IMR-90 (cell line): ENCODE data around the gene C3orf22. TPM values are rescaled to one million over a fixed set of nuclear protein-coding genes. Genes with fewer than 3 reads are reported as not detected.

Experiments
- ATAC-seq: fragments of 200-7000 bp; cut with Tn5 transposase; 2 replicates; pipeline ENCODE4 v1.9.1; 2020; ENCODE audit warnings: low read depth, mild to moderate bottlenecking, moderate library complexity
- BruUV-seq: library from RNA; stranded (reverse); fragments of 400-500 nt; replicated peaks from 2 replicates; lab custom pipeline; 2021; lab: Mats Ljungman, UMichigan
- CTCF ChIA-PET: fragments of 300-600 bp; formaldehyde crosslinking; extraction: SDS; loops from one replicate; lab custom pipeline; 2021; ENCODE audit warnings: antibody characterized with exemption; lab: Yijun Ruan, JAX
- POLR2A ChIA-PET: fragments of 300-600 bp; sonication (Branson Sonifier 250); formaldehyde crosslinking; loops from one replicate; lab custom pipeline; 2022; ENCODE audit warnings: antibody characterized with exemption; ENCODE audit not compliant: unreplicated experiment; lab: Charles Lee
- DNase-seq: peaks from one replicate; pipeline ENCODE4 v3.0.0; 2013
- H2AFZ ChIP-seq: replicated peaks from 2 replicates; pipeline ENCODE3; 2013; ENCODE audit warnings: low read length, mild to moderate bottlenecking; ENCODE audit not compliant: poor library complexity
- H2AK5ac ChIP-seq: 2 replicates; pipeline ENCODE4 v1.6.1; 2013; ENCODE audit warnings: low read depth, low read length, inconsistent platforms
- H2AK9ac ChIP-seq: replicated peaks from 2 replicates; pipeline ENCODE3; 2013; ENCODE audit warnings: mild to moderate bottlenecking, low read depth, low read length, moderate library complexity; ENCODE audit not compliant: poor library complexity
- H2BK120ac ChIP-seq: 2 replicates; pipeline ENCODE4 v1.6.1; 2013; ENCODE audit warnings: low read depth, low read length, inconsistent platforms
- H2BK15ac ChIP-seq: 3 replicates; pipeline ENCODE4 v1.6.1; 2013; ENCODE audit warnings: low read depth, low read length, inconsistent platforms
- H2BK20ac ChIP-seq: 2 replicates; pipeline ENCODE4 v1.6.1; 2013; ENCODE audit warnings: low read depth, mild to moderate bottlenecking, inconsistent platforms, low read length, moderate library complexity
- H2BK5ac ChIP-seq: 2 replicates; pipeline ENCODE4 v1.6.1; 2013; ENCODE audit warnings: mild to moderate bottlenecking, low read depth, low read length, inconsistent platforms; ENCODE audit not compliant: poor library complexity, severe bottlenecking
- H3K14ac ChIP-seq: replicated peaks from 2 replicates; pipeline ENCODE4 v1.6.1; 2013; ENCODE audit warnings: low read depth, low read length, inconsistent platforms
- H3K18ac ChIP-seq: 2 replicates; pipeline ENCODE4 v1.6.1; 2013; ENCODE audit warnings: low read depth, low read length, control low read depth
- H3K23ac ChIP-seq: 2 replicates; pipeline ENCODE4 v1.6.1; 2013; ENCODE audit warnings: low read depth, low read length, inconsistent platforms
- H3K27ac ChIP-seq: 2 replicates; pipeline ENCODE4 v1.5.1; 2013; ENCODE audit warnings: mild to moderate bottlenecking, control low read depth, low read length; ENCODE audit not compliant: insufficient read depth
- H3K27me3 ChIP-seq: 2 replicates; pipeline ENCODE4 v1.6.1; 2013; ENCODE audit warnings: low read length; ENCODE audit not compliant: control insufficient read depth, insufficient read depth
- H3K36me3 ChIP-seq: 2 replicates; pipeline ENCODE4 v1.6.1; 2013; ENCODE audit warnings: low read length, mixed read lengths; ENCODE audit not compliant: control insufficient read depth, insufficient read depth
- H3K4ac ChIP-seq: 2 replicates; pipeline ENCODE4 v1.6.1; 2013; ENCODE audit warnings: low read depth, low read length, inconsistent platforms
- H3K4me1 ChIP-seq: 2 replicates; pipeline ENCODE4 v1.6.1; 2013; ENCODE audit warnings: low read length, mixed read lengths; ENCODE audit not compliant: control insufficient read depth, insufficient read depth
- H3K4me2 ChIP-seq: 2 replicates; pipeline ENCODE4 v1.6.1; 2013; ENCODE audit warnings: low read depth, mild to moderate bottlenecking, control low read depth, low read length, moderate library complexity
- H3K4me3 ChIP-seq: 2 replicates; pipeline ENCODE4 v1.5.1; 2013; ENCODE audit warnings: low read depth, mild to moderate bottlenecking, control low read depth, low read length, moderate library complexity; ENCODE audit not compliant: insufficient read depth
- H3K56ac ChIP-seq: 2 replicates; pipeline ENCODE4 v1.6.1; 2013; ENCODE audit warnings: low read length, inconsistent platforms; ENCODE audit not compliant: insufficient read depth; ENCODE audit errors: extremely low read depth
- H3K79me1 ChIP-seq, 2 experiments: 2 replicates each; pipeline ENCODE4 v1.6.1; 2013; ENCODE audit warnings: low read length in 2 of 2, inconsistent platforms in 1 of 2, low read depth in 1 of 2
- H3K9ac ChIP-seq: 2 replicates; pipeline ENCODE4 v1.6.1; 2013; ENCODE audit warnings: low read depth, low read length, control low read depth
- H3K9me1 ChIP-seq: 2 replicates; pipeline ENCODE4 v1.6.1; 2013; ENCODE audit warnings: low read length, inconsistent platforms; ENCODE audit not compliant: insufficient read depth
- H3K9me3 ChIP-seq: 2 replicates; pipeline ENCODE4 v1.6.1; 2013; ENCODE audit warnings: low read length; ENCODE audit not compliant: control insufficient read depth, insufficient read depth
- H4K20me1 ChIP-seq: 2 replicates; pipeline ENCODE4 v1.6.1; 2013; ENCODE audit warnings: low read length, inconsistent platforms; ENCODE audit not compliant: insufficient read depth
- H4K5ac ChIP-seq: 2 replicates; pipeline ENCODE4 v1.6.1; 2013; ENCODE audit warnings: mild to moderate bottlenecking, low read depth, low read length, control low read depth
- H4K8ac ChIP-seq, 2 experiments: 2 replicates each; pipeline ENCODE4 v1.6.1; 2013; ENCODE audit warnings: low read depth in 2 of 2, low read length in 2 of 2, control low read depth in 1 of 2, inconsistent platforms in 1 of 2
- H4K91ac ChIP-seq: 2 replicates; pipeline ENCODE4 v1.6.1; 2013; ENCODE audit warnings: low read depth, low read length, inconsistent platforms; ENCODE audit not compliant: insufficient read depth
- BHLHE40 ChIP-seq: fragments of 150-350 bp; IDR thresholded peaks from 2 replicates; pipeline ENCODE4 v1.6.1; 2016; ENCODE audit warnings: mild to moderate bottlenecking, low read depth, low read length
- CEBPB ChIP-seq: IDR thresholded peaks from 2 replicates; pipeline ENCODE4 v1.6.1; 2012; ENCODE audit warnings: low read depth, low read length, improper control_type of control experiment
- CHD1 ChIP-seq: IDR thresholded peaks from 2 replicates; pipeline ENCODE4 v1.6.1; 2012; ENCODE audit warnings: low read depth, low read length, improper control_type of control experiment
- CTCF ChIP-seq: conservative IDR thresholded peaks from 2 replicates; pipeline ENCODE4 v1.5.1; 2012; ENCODE audit warnings: mild to moderate bottlenecking, low read depth, low read length, improper control_type of control experiment
- FOS ChIP-seq: fragments of 150-350 bp; IDR thresholded peaks from 2 replicates; pipeline ENCODE4 v1.6.1; 2016; ENCODE audit warnings: low read depth, low read length
- MAFK ChIP-seq: IDR thresholded peaks from 2 replicates; pipeline ENCODE4 v1.6.1; 2012; ENCODE audit warnings: low read depth, low read length, improper control_type of control experiment
- MAZ ChIP-seq: IDR thresholded peaks from 2 replicates; pipeline ENCODE4 v1.6.1; 2012; ENCODE audit warnings: low read depth, mild to moderate bottlenecking, low read length, improper control_type of control experiment, moderate library complexity, borderline replicate concordance
- MXI1 ChIP-seq: IDR thresholded peaks from 2 replicates; pipeline ENCODE4 v1.6.1; 2012; ENCODE audit warnings: low read depth, mild to moderate bottlenecking, low read length, moderate library complexity, borderline replicate concordance
- NFE2L2 ChIP-seq: fragments of 150-350 bp; IDR thresholded peaks from 2 replicates; pipeline ENCODE4 v1.6.1; 2016; ENCODE audit warnings: low read depth, mild to moderate bottlenecking, low read length
- RAD21 ChIP-seq: IDR thresholded peaks from 2 replicates; pipeline ENCODE4 v1.6.1; 2012; ENCODE audit warnings: low read length, improper control_type of control experiment
- RCOR1 ChIP-seq: IDR thresholded peaks from 2 replicates; pipeline ENCODE4 v1.6.1; 2012; ENCODE audit warnings: mild to moderate bottlenecking, low read length, improper control_type of control experiment; ENCODE audit not compliant: insufficient replicate concordance
- RFX5 ChIP-seq: IDR thresholded peaks from 2 replicates; pipeline ENCODE4 v1.8.0; 2012; ENCODE audit warnings: low read depth, mild to moderate bottlenecking, low read length, moderate library complexity
- SMC3 ChIP-seq: fragments of 150-350 bp; IDR thresholded peaks from 2 replicates; pipeline ENCODE4 v1.6.1; 2016; ENCODE audit warnings: low read depth, mild to moderate bottlenecking, antibody characterized with exemption, low read length, moderate library complexity
- WGBS, 2 experiments: methylation state at CpG; one replicate each; pipeline versions ENCODE4 v1.1.5 to v1.1.7; 2013; ENCODE audit warnings: missing lambda C conversion rate in 2 of 2; ENCODE audit not compliant: insufficient read length in 1 of 2; ENCODE audit errors: extremely low coverage in 2 of 2; 5-methylcytosine and 5-hydroxymethylcytosine counted together
- dilution Hi-C: fragments of 300-500 bp; cut with HindIII; formaldehyde crosslinking; loops from one replicate; pipeline ENCODE4 v1.14.3; 2018; ENCODE audit warnings: low sequenced_read_pairs; ENCODE audit not compliant: unreplicated experiment
- in situ Hi-C: fragments of 300-500 bp; cut with MboI; formaldehyde crosslinking; loops from 3 replicates; pipeline ENCODE4 v1.14.3; 2019; ENCODE audit warnings: low sequenced_read_pairs, inconsistent platforms, mixed read lengths
- intact Hi-C: fragments of 100-400 bp; cut with micrococcal nuclease; formaldehyde crosslinking; loops from 2 replicates; pipeline ENCODE4 v1.10.0; 2022
- polyA plus RNA-seq, 3 experiments: library from polyadenylated mRNA; depleted of rRNA; stranded (reverse); fragments of >200 nt; gene quantifications; 2 replicates each; pipeline ENCODE4 v1.2.3, GENCODE V29; 2012; ENCODE audit warnings: low replicate concordance in 1 of 3
- total RNA-seq: library from RNA; depleted of rRNA; stranded (reverse); fragments of >200 nt; gene quantifications from 2 replicates; pipeline ENCODE4 v1.2.3, GENCODE V29; 2012
- TF ChIP-seq, protein P1 (sequence below): fragments of 150-350 bp; IDR thresholded peaks from 2 replicates; pipeline ENCODE4 v1.6.1; 2017; ENCODE audit warnings: mild to moderate bottlenecking, antibody characterized with exemption, low read length, low read depth
- TF ChIP-seq, protein P2 (sequence below): fragments of 150-350 bp; IDR thresholded peaks from 2 replicates; pipeline ENCODE4 v1.6.1; 2016; ENCODE audit warnings: low read depth, mild to moderate bottlenecking, low read length, moderate library complexity, borderline replicate concordance

The C3orf22 gene
- total and polyA plus RNA-seq, 2 of the 4 experiments (the other 2 are of a cell fraction) = not detected

DNA sequence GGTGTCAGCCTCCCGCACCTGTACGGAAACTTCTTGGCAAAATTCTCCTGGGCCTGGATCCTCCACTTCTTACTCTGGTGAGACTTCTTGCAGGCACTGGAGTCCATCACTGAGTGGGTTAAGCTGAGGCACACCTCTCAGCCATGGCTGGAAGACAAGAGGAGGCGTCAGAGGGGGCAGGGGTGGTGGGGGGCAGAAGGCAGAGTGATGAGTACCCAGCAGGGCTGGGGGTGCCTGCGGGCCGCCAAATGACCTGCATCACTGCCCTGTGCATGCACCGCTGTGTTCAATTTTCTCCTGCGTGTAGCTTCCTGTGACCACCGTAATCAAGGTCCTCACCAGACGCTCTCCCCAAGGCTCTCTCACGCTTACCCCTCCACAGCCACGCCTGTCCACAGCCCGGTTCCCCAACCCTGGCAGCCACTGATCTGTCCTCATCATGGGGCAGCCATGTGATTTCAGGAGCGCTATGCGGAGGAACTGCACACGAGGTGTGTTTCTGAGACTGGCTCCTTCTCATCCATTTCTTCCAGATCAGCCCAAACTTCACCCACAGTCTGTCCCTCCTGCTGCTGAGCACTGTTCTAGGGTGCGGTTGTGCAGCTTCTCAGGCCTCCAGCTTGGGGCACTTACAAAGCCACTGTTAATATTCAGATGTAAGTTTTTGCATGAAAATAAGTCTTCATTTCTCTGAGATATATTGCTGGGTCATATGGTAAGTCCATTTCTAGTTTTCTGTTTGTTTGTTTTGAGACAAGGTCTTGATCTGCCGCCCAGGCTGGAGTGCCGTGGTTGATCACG lies 5.2 kb downstream of the C3orf22 start:
- in situ Hi-C loops = no loop called here
- Histone ChIP-seq H3K9me1 (no peaks in the 10 kb centered on the region), H3K9ac (no peak overlapping the region), H3K4ac (no peak overlapping the region), H2AK5ac (no peak overlapping the region), H3K56ac (no peak overlapping the region), H3K18ac (no peak overlapping the region), H3K27ac (no peak overlapping the region), H4K5ac (no peak overlapping the region), H2BK15ac (no peak overlapping the region), H3K36me3 (no peaks in the 10 kb centered on the region), H3K79me1 (no peaks in the 10 kb centered on the region), H3K23ac (no peak overlapping the region), H2AFZ (no peak overlapping the region), H2BK5ac (no peak overlapping the region), H4K8ac (no peak overlapping the region), H3K4me2 (no peak overlapping the region), H3K4me3 (no peak overlapping the region), H4K20me1 (no peaks in the 10 kb centered on the region), H4K91ac (no peak overlapping the region), H3K27me3 (peaks cover 14% of the 10 kb centered on the region; the same call in 1 of the 2 replicates), H3K14ac (no peak overlapping the region), H3K4me1 (no peaks in the 10 kb centered on the region), H2BK120ac (no peak overlapping the region), H3K9me3 (no peaks in the 10 kb centered on the region), H2AK9ac (no peak overlapping the region), H2BK20ac (no peak overlapping the region)
- BruUV-seq = no TSS peak
- dilution Hi-C loops = no loop called here
- POLR2A ChIA-PET = no interaction called here
- DNase-seq (no peak), ATAC-seq (no peak)
- intact Hi-C loops = no loop called here
- WGBS, 2 experiments = 81% methylated on average over 7 of the region's 19 CpGs; no CpG with 5 or more reads in 1 of the 2 experiments
- CTCF ChIA-PET = interaction anchor here (0.6 kb wide), 1 partner anchor 40 kb away, joined by 3 read pairs; no protein-coding TSS in a partner anchor
- TF ChIP-seq RCOR1 = no peak
- TF ChIP-seq CTCF = no peak
- TF ChIP-seq, protein P1, sequence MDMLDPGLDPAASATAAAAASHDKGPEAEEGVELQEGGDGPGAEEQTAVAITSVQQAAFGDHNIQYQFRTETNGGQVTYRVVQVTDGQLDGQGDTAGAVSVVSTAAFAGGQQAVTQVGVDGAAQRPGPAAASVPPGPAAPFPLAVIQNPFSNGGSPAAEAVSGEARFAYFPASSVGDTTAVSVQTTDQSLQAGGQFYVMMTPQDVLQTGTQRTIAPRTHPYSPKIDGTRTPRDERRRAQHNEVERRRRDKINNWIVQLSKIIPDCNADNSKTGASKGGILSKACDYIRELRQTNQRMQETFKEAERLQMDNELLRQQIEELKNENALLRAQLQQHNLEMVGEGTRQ = no peak
- TF ChIP-seq CHD1 = no peak
- no peak for TF ChIP-seq CEBPB
- no peak for TF ChIP-seq SMC3
- TF ChIP-seq NFE2L2 = no peak
- TF ChIP-seq MXI1 = no peak
- TF ChIP-seq RFX5 = no peak
- no peak for TF ChIP-seq FOS
- TF ChIP-seq RAD21 = no peak
- no peak for TF ChIP-seq MAZ
- TF ChIP-seq BHLHE40 = no peak
- TF ChIP-seq, protein P2, sequence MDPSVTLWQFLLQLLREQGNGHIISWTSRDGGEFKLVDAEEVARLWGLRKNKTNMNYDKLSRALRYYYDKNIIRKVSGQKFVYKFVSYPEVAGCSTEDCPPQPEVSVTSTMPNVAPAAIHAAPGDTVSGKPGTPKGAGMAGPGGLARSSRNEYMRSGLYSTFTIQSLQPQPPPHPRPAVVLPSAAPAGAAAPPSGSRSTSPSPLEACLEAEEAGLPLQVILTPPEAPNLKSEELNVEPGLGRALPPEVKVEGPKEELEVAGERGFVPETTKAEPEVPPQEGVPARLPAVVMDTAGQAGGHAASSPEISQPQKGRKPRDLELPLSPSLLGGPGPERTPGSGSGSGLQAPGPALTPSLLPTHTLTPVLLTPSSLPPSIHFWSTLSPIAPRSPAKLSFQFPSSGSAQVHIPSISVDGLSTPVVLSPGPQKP = no peak
- no peak for TF ChIP-seq MAFK
